MM.1S (cell line): ENCODE results near the gene LMO7.

ENCODE experiments used
- EZH2phosphoT487 ChIP-seq: fragments of 300-600 bp; sonication (generic); IDR thresholded peaks from 2 replicates; pipeline ENCODE4 v1.6.1; 2018; ENCODE audit warnings: antibody characterized with exemption, low read length
- TF ChIP-seq, protein P1 (sequence below): fragments of 300-600 bp; sonication (generic); IDR thresholded peaks from 2 replicates; pipeline ENCODE4 v1.5.1; 2016; ENCODE audit warnings: antibody characterized with exemption, low read length, mixed read lengths

DNA sequence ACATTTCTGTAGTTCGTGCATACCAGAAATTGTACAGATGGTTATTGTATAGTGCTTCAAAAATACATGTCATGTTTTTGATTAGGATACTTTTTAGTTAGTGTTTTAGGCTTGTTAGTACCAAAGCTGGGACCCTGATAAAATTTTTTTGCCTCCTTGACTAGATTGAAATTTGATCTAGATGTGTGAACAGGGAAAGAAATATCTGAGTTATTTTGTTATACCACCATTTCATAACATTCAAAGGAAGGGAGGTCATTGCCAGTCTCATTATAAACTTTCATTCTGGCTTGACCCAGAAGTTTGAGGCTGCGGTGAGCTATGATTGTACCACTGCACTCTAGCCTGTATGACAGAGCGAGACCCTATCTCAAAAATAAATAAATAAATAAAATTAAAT is 9.0 kb downstream of the LMO7 start:
- TF ChIP-seq, protein P1, sequence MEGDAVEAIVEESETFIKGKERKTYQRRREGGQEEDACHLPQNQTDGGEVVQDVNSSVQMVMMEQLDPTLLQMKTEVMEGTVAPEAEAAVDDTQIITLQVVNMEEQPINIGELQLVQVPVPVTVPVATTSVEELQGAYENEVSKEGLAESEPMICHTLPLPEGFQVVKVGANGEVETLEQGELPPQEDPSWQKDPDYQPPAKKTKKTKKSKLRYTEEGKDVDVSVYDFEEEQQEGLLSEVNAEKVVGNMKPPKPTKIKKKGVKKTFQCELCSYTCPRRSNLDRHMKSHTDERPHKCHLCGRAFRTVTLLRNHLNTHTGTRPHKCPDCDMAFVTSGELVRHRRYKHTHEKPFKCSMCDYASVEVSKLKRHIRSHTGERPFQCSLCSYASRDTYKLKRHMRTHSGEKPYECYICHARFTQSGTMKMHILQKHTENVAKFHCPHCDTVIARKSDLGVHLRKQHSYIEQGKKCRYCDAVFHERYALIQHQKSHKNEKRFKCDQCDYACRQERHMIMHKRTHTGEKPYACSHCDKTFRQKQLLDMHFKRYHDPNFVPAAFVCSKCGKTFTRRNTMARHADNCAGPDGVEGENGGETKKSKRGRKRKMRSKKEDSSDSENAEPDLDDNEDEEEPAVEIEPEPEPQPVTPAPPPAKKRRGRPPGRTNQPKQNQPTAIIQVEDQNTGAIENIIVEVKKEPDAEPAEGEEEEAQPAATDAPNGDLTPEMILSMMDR = no peak
- TF ChIP-seq EZH2phosphoT487 = no peak
